Renal cortical epithelial cell (primary cell): ENCODE results near the gene FOXD3. TPM values are rescaled to one million over a fixed set of nuclear protein-coding genes. Genes with fewer than 3 reads are reported as not detected.
"Not testable (repeated sequence)": the region's sequence is repeated elsewhere in the genome, so short reads cannot be mapped to it uniquely, and the experiment has no call there.

Source experiments
- DNase-seq: peaks from one replicate; pipeline ENCODE4 v3.0.0-alpha.2; 2011; ENCODE audit warnings: low read depth
- total RNA-seq: library from RNA; depleted of rRNA; stranded (reverse); fragments of >200 nt; gene quantifications from 2 replicates; pipeline ENCODE4 v1.2.3, GENCODE V29; 2014

FOXD3 gene
- total RNA-seq, 1 donor from 2014 or later = not detected

DNA sequence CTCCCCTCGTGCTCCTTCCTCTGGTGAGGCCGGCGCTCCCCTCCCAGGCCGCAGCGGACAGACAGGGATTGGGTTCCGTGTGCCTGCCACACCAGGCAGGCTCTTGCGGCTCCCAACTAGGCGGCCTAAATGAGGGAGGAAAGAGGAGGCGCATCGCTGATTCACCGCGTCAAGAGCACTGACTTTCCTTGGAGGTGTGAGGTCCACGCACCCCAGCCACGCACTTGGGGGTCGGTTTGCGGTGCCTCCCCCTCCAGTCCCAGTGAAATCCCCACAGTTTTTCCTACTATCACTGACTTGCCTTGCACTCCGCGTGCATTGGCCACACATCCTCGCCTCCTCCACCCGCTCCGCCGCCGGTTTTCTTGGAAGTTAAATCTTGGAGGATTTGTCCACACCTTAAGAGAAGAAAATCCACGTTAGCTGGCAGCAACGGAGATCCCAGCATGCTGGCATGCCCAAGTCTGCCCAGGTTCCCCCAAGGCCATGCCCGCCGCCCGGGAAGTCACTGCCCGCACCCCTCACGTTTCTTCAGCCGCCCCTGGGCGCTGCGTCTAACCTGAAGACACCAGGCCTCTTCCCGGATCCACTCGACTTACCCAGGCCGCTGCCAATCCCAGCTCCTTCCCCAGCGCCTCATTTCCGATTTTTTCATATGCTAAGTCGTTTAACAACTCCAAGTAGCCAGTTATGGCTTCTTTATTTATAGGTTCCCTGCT lies 1.1 kb upstream of the FOXD3 start:
- no peak for DNase-seq

DNA sequence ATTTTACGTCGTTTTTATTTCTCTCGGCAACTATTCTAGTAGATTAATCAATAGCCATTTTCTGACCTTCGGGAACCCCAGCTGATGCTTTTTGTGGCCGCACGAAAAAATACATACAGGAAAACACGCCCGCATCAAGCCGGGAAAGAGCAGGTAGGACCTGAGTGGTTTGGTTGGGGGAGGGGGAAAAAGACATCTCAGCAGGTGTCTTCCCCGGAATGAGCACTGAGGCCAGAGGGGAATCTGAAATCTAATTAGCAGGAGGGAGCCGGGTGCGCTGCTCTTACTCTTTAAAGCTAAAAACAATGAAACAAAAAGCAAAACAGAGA lies 618 bp upstream of the FOXD3 start:
- no peak for DNase-seq

DNA sequence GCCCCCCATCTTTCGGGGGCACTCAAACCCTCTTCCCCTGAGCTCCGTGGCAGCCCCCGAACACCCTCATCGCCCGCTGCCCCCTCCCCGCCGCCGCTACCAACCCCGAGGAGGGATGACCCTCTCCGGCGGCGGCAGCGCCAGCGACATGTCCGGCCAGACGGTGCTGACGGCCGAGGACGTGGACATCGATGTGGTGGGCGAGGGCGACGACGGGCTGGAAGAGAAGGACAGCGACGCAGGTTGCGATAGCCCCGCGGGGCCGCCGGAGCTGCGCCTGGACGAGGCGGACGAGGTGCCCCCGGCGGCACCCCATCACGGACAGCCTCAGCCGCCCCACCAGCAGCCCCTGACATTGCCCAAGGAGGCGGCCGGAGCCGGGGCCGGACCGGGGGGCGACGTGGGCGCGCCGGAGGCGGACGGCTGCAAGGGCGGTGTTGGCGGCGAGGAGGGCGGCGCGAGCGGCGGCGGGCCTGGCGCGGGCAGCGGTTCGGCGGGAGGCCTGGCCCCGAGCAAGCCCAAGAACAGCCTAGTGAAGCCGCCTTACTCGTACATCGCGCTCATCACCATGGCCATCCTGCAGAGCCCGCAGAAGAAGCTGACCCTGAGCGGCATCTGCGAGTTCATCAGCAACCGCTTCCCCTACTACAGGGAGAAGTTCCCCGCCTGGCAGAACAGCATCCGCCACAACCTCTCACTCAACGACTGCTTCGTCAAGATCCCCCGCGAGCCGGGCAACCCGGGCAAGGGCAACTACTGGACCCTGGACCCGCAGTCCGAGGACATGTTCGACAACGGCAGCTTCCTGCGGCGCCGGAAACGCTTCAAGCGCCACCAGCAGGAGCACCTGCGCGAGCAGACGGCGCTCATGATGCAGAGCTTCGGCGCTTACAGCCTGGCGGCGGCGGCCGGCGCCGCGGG lies 837 bp downstream of the FOXD3 start:
- DNase-seq = no peak

DNA sequence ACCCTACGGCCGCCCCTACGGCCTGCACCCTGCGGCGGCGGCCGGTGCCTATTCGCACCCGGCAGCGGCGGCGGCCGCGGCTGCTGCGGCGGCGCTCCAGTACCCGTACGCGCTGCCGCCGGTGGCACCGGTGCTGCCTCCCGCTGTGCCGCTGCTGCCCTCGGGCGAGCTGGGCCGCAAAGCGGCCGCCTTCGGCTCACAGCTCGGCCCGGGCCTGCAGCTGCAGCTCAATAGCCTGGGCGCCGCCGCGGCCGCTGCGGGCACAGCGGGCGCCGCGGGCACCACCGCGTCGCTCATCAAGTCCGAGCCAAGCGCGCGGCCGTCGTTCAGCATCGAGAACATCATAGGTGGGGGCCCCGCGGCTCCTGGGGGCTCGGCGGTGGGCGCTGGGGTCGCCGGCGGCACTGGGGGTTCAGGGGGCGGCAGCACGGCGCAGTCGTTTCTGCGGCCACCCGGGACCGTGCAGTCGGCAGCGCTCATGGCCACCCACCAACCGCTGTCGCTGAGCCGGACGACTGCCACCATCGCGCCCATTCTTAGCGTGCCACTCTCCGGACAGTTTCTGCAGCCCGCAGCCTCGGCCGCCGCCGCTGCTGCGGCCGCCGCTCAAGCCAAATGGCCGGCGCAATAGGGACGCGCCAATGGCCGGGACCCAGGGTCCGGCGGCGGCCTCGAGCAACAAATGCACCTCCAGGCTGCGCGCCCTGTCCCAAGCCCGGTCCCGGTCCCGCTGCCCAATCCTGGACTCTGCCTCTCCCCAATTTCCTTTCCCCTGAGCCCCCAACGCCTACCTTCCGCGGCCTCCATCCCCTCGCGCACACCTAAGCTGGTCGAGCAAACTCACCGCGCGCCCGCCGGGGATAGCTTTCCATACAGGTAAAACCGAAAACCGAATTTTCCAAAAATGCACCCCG lies 1.8 kb downstream of the FOXD3 start:
- DNase-seq = no peak

- DNase-seq = no peak
These were observed 2.4 kb downstream of the FOXD3 start for GRCh38 chr1:63324779-63325119.

GRCh38 chr1:63325279-63325985 lies 3.1 kb downstream of the FOXD3 start:
- DNase-seq = no peak

DNA sequence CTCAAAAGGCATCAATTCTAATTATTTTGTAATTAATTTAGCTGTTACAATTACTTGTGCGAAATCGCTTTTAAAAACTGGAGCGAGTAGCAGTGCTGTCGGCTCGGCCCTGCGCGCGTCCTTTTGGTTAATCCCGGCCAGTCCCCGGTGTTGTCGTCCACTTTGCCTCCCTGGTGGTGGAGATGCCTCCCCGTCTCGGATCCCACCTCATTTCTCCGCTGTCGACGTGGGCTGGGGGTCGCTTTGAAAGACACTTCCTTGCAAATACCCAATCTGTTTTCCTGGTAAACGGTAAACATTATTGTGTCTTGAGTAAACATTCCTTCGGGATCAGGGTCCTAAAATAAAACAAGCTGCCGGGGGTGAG lies 3.7 kb downstream of the FOXD3 start:
- no peak for DNase-seq

DNA sequence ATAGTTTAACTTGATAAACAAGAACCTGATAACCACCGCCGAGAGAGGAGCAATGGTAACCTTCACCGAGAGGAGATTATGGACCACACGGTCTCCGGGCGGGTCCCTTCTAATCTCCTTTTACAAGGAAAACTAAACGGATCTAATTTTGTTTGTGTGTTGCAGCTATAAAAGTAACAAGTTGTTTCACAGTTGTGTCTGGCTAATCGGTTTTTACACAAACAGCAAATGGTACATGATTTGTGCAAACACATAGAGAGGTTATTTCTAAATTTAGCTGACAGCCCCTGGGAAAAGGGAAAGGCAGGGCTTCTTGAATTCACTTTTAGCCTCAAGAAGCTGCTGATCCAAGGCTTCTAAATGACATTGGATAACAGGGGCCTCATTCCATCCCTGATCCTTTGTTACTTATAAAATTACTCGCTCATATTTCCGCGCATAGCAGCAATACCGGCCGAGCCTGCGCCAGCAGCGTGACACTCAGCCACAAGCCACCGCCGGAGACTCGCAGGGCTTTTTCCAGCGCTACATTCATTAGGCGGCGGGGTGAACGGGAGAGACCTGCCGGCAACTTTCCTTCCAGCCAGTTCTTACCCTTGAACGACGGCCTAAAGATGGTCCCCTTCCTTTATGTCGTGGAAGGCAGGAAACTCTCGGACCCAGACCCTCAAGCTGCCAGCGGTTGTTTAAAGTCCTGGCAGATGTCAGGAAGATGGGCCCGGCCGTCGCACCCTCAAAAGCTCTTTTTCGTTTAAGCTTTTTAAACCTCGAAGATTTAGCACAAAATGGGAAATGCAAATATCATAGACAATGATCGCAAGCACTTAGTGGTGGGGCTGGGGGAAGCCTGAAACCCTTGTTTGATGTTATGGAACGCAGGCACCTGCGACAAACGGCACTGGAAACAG lies 4.4 kb downstream of the FOXD3 start:
- no peak for DNase-seq

- DNase-seq = peak; percentile 21
These were observed 5.2 kb downstream of the FOXD3 start for GRCh38 chr1:63327417-63328054.

GRCh38 chr1:63328122-63328521 lies 5.8 kb downstream of the FOXD3 start:
- DNase-seq = no peak

DNA sequence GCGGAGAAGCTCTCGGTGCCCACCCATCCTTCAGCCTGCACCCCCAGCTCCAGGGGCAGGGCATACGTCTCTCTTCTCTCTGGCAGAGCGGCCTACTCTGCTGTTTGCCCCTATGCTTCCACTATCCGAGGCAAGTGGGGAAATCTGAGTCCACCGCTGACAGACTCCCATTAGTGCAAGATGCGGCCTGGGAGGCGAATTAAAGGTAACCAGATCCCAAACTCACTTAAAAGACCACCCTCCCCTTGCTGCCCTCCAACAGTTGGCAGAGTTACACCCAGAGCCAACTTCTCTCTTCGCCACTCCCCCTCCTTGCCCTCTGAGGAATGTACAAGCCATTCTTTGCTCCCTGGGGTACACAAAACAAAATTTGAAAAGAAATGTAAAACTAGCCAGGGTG lies 6.4 kb downstream of the FOXD3 start:
- no peak for DNase-seq

DNA sequence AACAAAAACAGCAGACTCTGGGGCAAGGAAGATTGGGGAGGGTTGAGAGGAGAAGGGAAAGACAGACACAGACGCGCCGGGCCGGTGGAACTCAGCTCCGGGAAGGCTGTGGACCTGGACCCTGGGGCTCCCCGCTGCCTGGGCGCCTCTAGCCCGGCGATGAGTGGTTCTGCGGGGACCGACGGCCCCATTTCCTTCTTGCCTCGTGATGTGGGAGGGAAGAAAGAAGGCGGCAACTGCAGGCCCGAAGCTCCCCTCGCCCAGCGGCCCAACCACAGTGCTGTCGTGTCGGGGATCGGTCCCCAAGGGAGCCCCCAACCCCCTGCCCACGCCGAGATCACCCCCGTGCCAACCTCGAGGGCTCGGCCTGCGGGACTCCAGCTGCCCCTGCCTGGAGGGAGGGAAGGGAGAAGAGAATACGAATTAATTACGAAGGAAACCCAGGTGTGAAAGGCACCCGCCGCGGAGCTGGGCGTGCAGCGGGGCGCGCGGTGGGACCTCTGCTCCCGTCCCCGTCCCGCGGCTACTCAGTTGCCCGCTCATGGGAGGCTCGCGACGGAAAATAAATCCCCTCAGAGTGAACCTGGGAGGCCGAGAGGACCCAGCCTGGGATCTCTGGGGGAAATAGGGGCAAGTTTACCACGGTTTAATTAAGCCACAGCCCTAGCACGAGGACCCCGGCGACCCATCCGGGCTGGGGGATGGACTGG lies 7.4 kb downstream of the FOXD3 start:
- no peak for DNase-seq

GRCh38 chr1:63330331-63330916 lies 8.1 kb downstream of the FOXD3 start:
- DNase-seq = no peak

DNA sequence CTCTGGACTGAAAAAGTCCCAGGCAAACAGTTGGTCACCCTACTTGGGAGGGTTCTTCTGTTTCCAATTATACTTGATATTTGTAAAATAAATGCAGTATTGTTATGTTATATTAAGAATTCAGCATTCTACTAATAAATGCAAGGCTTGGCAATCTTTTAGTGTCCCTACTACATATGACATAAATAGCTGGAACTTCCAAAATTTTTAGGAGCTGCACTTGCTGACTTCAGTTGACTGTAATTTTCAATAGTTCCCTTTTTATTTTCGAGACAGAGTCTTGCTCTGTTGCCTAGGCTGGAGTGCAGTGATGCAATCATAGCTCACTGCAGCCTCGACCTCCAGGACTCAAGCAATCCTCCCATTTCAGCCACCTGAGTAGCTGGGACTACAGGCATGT lies 20.0 kb downstream of the FOXD3 start:
- DNase-seq = no peak

DNA sequence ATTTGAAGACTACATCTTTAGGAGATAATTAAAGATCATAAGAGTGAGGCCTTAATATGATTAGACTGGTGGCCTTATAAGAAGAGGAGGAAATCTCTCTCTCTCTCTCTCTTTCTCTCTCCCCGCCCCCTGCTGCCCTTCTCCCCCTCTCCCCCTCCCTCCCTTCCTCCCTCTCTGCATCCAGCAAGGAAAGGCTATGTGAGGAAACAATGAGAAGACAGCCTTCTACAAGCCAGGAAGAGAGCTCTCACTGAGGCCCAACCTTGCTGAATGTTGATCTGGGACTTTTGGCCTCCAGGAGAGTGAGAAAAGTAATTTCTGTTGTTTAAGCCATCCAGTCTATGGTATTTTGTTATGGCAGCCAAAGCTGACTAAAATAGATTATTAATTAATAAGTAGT lies 21.6 kb downstream of the FOXD3 start:
- DNase-seq = no peak

- DNase-seq = no peak
These were observed 28.0 kb downstream of the FOXD3 start for GRCh38 chr1:63350320-63350719.

GRCh38 chr1:63352736-63353135 lies 30.4 kb downstream of the FOXD3 start:
- no peak for DNase-seq

GRCh38 chr1:63356234-63356633 lies 33.9 kb downstream of the FOXD3 start:
- DNase-seq = not testable (repeated sequence)

DNA sequence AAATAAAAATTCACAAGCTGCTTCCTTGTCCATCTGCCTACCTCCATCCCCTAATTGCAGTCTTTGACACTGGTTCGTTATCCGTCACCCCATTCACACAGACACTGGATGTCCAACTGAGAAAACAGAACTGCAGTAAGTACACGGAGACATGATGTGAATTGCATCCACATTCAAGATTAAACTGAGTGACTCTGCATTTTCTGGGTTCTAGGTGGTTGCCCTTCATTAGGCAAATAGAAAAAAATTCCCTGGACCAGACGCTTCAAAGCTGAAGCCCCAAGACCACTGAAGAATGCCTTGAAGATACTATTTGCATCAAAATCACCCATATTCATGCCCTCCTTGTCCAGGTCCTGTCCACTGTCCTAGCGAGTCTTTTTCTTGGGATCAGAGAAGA lies 37.2 kb downstream of the FOXD3 start:
- no peak for DNase-seq
